Neural cell (in vitro differentiated cells): ENCODE measurements around the gene PDE2A.

Source experiments
- CTCF ChIP-seq: fragments of 450-650 bp; IDR thresholded peaks from 2 replicates; pipeline ENCODE4 v1.5.1; 2014; ENCODE audit warnings: antibody characterized with exemption, mild to moderate bottlenecking, moderate library complexity; ENCODE audit not compliant: poor library complexity, severe bottlenecking
- EP300 ChIP-seq: fragments of 450-650 bp; conservative IDR thresholded peaks from 2 replicates; pipeline ENCODE4 v1.6.1; 2014; ENCODE audit warnings: antibody characterized with exemption, mild to moderate bottlenecking, moderate library complexity; ENCODE audit not compliant: poor library complexity, severe bottlenecking
- EZH2 ChIP-seq: fragments of 200-600, 300-800 bp; shearing (Covaris generic), sonication (generic); IDR thresholded peaks from 2 replicates; pipeline ENCODE4 v1.6.1; 2014; ENCODE audit warnings: antibody characterized with exemption, low read length, borderline replicate concordance, mild to moderate bottlenecking; ENCODE audit not compliant: insufficient read depth, poor library complexity, severe bottlenecking
- MXI1 ChIP-seq: fragments of 450-650 bp; conservative IDR thresholded peaks from 2 replicates; pipeline ENCODE4 v1.6.1; 2014; ENCODE audit warnings: antibody characterized with exemption, mild to moderate bottlenecking; ENCODE audit not compliant: poor library complexity, severe bottlenecking
- POLR2AphosphoS5 ChIP-seq: IDR thresholded peaks from 2 replicates; pipeline ENCODE4 v1.6.1; 2012
- REST ChIP-seq: IDR thresholded peaks from 2 replicates; pipeline ENCODE4 v1.6.1; 2012; ENCODE audit warnings: borderline replicate concordance

- TF ChIP-seq EZH2 = no peak
- TF ChIP-seq CTCF = no peak
- TF ChIP-seq EP300 = no peak
- TF ChIP-seq POLR2AphosphoS5 = no peak
- TF ChIP-seq MXI1 = no peak
- no peak for TF ChIP-seq REST
Measured at GRCh38 chr11:72630104-72630852, 43.9 kb downstream of the PDE2A start.
